ENCODE data around the gene HOXA2.

DNA sequence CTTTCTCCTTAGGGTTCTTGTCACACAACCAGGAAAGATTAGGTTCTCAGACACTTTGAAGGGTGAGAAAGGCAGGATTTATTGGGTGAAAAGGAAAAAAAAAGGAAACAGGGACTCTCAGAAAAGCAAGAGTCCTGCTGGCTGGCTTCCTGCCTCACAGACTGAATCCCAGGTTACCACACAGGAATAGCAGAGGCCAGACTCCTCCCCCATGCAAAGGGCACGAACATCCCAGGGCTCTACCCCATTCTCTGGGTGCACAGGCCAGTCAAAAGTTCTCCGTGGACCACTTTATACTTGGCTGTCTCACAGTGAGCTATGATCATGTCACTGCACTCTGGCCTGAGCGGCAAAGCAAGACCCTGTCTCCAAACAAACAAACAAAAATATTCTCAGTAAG is 49.3 kb downstream of the HOXA2 start:
- TF ChIP-seq, protein P1, sequence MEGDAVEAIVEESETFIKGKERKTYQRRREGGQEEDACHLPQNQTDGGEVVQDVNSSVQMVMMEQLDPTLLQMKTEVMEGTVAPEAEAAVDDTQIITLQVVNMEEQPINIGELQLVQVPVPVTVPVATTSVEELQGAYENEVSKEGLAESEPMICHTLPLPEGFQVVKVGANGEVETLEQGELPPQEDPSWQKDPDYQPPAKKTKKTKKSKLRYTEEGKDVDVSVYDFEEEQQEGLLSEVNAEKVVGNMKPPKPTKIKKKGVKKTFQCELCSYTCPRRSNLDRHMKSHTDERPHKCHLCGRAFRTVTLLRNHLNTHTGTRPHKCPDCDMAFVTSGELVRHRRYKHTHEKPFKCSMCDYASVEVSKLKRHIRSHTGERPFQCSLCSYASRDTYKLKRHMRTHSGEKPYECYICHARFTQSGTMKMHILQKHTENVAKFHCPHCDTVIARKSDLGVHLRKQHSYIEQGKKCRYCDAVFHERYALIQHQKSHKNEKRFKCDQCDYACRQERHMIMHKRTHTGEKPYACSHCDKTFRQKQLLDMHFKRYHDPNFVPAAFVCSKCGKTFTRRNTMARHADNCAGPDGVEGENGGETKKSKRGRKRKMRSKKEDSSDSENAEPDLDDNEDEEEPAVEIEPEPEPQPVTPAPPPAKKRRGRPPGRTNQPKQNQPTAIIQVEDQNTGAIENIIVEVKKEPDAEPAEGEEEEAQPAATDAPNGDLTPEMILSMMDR (IDR thresholded peaks at IDR 0.05; ENCODE audit: poor library complexity), result no peak
- no peak for TF ChIP-seq EZH2 (IDR thresholded peaks at IDR 0.05; ENCODE audit: borderline replicate concordance)

All from hepatocyte (in vitro differentiated cells).